CD4-positive, alpha-beta T cell treated with Interleukin-15 for 1 hour (primary cell): Measurements from ENCODE around the gene ASCL5.

Source experiments
- DNase-seq: peaks from one replicate; pipeline ENCODE4 v3.0.0-alpha.2; 2020

The ASCL5 gene

GRCh38 chr1:201134405-201134804, 7.4 kb upstream of the ASCL5 start:
- no peak for DNase-seq

DNA sequence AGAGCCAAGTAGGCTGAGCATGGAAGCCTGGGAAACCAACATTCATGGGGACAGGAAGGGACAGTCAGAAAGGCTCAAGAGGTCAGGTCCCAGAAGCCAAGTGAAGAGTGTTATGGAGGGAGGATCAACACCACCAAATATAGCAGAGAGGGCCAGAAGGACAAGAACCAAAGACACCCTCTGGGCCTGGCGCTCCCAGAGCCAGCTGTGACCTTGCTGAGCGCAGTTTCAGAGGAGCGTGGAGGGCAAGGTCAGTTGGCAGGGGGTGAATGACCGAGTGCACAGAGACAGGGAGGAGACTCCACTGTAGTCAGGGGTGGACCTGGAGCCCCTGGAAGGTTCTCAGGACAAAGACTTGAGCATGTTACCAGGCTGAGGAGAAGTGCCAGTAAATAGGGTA, 4.4 kb upstream of the ASCL5 start:
- DNase-seq, result no peak

DNA sequence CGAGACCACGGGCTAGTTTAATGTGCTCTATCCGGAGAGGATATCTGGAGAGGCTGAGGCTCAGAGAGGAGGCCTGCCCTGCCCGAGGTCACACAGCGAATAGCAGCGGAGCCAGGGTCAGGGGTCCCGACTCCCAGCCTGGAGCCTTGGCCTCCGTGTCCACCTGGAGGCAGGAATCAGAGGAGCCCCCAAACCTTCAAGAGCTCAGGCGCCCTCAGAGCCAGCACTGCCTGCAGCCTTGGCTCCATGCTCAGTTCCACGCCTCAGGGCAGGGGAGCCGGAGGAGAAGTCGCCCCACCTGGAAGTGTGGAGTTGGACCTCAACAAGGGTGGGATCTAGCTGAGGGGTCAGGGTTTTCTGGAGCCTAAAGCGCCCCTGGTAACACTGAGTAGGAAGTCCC, 2.0 kb upstream of the ASCL5 start:
- DNase-seq, result no peak

GRCh38 chr1:201128476-201128875, 1.5 kb upstream of the ASCL5 start:
- no peak for DNase-seq

GRCh38 chr1:201127755-201128455, 921 bp upstream of the ASCL5 start:
- no peak for DNase-seq

- DNase-seq, result no peak
Measured at GRCh38 chr1:201126463-201126831, 537 bp downstream of the ASCL5 start.

DNA sequence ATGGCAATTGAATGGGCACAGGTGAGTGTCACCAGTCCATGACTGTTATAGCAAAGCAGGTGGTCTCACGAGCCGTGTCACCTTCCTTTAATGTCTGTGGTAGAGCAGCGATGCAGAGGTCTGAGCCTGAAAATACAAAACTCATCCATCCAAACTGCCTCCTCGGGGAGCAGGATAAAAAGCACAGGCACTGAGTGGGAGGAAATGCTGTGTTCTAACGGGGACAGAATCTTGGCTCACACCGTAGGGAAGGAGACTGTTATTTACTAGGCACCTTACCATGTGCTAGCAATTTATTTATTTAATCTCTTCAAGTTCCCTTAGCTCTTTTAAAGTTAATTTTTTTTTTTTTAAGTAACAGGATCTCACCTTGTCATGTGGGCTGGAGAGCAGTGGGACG, 1.2 kb downstream of the ASCL5 start:
- no peak for DNase-seq

DNA sequence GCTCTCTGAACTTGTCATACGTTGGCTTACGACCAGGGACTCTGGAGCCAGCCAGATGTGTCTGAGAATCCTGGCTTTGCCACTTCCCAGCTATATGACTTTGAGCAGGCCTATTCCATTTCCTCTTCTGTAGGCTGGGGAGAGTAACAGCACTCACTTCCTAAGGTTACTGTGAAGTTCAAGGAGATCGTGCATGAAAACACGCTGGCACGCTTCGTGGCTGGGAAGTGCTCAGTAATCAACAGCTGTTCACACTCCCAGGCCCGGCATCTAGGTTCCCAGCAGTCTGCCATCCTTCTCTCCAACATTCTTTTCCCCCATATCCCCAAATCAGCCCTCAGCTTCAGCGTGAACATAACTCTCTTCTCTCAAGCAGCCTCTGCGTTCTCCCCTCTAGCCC, 2.0 kb downstream of the ASCL5 start:
- no peak for DNase-seq

DNA sequence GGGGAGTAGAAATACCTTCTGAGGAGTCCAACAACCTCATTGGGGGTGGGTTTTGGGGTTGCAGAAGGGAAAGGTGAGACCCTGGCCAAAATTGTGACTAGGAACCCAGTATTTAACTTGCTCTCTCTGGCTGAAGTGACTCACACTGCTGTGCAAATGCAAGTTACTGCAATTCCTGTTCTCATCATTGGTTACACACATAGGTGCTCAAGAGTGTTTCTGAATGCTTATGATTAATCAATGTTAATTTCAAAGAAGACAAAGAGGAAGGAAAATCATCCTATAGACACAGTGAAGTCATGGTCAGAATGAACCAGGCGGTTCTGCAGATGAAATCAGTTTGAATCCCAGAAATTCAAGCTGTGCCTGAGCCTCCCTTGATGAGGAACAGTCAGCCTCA, 3.1 kb downstream of the ASCL5 start:
- no peak for DNase-seq

- DNase-seq, result no peak
Measured at GRCh38 chr1:201122321-201122957, 4.5 kb downstream of the ASCL5 start.

DNA sequence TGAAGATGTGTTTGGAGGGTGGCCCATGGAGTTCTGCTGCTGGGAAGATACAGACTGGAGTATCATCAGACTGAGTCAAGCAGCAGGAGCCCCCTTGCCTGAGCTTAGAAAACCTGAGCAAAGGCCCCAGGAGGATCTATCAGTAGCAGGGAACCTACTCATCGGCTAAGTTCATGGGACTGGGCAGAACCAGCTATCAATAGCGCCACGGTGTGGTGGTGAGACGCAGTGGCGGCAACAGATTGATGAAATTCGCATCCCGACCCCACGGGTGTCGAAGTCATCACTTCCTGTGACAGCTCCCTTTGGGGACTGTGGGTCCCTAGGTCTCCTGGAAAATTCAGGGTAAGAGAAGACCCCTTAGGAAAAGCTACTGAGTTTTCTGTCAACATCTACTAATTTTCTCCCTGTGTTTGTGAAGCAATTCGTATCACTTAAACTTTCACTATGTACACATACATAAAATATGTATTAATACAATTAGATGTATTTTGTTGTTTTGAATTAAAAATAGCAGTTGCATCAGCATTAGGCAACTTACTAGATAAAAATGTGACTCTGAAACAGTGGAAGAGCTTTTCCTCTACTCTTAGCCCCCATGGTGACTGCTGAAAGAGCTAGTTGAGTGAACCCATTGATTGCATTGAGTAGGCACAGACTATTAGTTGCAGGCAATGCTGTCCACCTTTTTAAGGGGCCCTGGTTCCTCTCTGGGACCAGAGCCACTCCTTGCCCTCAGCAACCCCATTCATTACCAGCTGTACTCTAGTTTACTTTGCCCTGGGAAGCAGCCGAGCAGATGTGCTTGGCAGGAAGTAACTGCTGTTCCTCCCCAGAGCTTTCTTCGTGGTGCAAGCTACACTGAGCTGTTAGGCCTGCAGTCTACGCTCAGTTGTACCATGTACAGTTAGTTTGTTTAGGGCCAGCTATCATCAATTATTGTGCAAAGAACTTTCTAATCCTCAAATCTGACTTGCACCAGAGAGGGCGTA, 7.5 kb downstream of the ASCL5 start:
- DNase-seq, result peak; percentile 27

DNA sequence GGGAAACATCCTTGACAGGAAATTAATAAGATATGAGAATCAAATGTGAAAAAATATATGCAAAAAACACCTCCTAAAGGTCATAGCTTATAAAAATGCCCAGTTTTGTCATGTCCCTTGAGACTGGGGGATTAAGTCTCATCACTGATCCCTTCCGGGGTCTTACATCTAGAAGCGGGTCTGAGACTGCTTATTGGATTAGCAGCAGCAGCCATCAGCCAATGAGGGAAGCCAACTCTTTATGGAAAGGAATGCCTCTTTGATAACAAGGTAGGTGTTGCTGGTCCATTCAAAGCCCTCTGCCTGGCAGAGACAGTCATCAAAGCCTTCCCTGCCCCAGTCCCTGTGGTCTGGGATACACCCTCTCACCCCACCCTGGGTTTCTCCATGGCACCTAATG, 10.9 kb downstream of the ASCL5 start:
- DNase-seq, result no peak

DNA sequence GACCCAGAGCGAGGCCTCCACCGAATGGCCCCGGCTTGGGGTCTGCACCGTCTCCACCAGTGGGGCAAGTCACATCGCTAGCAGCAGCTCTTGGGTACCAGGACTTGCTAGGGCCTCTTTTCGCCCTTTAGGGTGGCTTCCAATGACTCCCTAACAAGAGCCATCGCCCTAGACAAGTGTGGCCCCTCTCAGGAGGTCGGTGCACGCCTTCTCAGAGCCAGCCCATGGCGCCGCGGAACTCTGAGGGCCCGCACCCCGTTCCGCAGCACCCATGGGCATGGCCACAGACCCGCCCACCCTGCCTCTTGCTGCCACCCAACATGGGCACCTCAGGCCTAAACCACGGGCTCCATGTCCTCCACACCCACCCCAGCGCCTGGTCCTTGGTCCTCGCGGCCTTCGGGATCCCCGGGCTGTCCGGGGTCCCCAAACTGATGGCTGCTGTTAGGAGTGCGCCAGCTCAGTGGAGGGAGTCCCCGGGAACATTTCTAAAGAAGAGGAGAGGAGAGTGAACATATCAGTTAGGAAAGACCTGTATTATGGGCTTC, 11.5 kb downstream of the ASCL5 start:
- DNase-seq, result no peak

DNA sequence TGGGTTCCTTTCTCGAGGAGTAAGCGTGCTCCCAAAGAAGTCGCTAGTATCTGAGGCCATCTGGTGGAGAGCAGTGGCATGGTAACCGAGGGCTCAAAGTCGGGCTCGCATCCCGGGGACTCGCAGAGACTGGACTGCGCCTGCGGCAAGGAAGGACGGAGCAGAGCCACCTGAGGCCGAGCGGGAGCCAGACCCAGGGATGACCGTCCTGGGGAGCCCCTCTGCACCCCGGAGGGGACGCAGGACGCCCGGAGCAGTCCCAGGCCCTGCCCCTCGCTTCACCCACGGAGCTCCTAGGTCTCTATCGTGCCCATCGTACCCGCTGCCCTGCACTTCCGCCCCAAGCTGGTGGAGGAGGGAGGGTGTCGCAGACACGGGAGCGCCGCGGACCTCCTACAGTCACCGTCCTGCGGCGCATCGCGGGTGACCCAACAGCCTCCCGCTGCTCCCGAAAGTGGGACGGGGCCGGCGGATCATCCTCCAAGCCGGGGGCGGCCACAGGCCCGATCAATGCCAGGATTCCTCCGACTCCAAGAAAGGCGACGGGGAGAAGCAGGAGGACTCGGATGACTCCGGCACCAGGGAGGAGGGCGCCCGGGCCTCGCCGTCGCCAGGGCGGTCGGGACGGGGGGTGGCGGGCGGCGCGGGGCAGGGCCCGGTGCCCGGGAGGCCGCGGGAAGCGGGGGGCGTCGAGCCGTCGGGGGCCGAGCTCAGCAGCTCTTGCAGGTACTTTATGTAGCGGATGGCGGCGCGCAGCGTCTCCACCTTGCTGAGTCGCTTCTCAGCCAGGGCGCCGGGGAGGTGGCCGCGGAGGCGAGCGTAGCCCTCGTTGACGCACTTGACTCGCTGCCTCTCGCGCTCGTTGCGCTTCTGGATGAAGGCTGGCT, 12.5 kb downstream of the ASCL5 start:
- DNase-seq, result peak; percentile 68

- no peak for DNase-seq
Measured at GRCh38 chr1:201113451-201114244, 13.3 kb downstream of the ASCL5 start.

- DNase-seq, result no peak
Measured at GRCh38 chr1:201112926-201113325, 14.1 kb downstream of the ASCL5 start.

DNA sequence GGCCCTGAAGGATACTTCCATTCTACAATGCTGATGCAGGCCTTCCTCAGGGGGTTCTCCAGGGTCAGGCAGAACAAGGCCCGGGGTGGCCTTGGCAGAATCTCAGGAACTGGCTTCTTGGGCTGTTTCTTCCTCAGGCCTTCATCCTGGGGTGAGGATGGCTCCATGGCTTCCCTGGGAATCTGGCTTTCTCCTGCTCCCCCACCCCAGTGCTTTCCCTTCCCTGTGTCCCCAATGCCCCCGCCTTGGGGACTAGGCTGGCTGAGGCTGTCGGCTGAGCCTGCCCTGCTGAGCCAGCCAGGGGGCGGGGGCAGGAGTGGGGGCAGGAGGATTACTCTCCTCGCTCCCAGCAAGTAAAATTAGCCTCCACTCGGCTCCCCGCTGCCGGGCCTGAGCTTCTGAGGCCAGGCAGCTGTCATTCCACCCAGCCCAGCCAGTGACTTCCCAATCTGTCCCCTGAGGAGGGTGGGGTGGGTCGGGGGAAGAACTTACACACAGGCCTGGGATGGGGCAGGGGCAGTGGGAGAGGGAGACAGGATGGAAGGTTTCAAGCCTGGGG, 14.7 kb downstream of the ASCL5 start, which contains the start of gene CACNA1S:
Gene CACNA1S, minus strand, starts transcription at position 254 of the 559 bp plus-strand sequence. Its CDS starts 87 bp downstream, at position 167.
- DNase-seq, result no peak

DNA sequence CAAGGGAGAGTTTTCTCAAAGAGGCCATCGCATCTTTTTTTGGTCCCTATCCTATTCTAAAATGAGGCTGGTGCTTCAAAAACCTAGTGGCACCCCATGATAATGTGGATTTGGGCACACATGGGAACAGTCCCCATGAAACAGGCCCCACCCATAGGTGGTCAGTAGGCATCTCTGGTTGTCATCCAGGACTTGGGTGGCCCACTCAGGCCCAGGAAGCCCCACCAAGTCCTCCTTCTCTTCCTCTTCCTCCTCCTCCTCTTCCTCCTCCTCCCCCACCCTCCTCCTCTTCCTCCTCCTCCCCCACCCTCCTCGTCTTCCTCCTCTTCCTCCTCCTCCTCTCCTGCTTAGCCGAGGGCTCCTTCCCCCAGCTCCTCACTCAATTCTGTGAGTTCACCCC, 15.3 kb downstream of the ASCL5 start:
- no peak for DNase-seq

- no peak for DNase-seq
Measured at GRCh38 chr1:201111156-201111555, 15.8 kb downstream of the ASCL5 start.

- no peak for DNase-seq
Measured at GRCh38 chr1:201110616-201111015, 16.4 kb downstream of the ASCL5 start.

DNA sequence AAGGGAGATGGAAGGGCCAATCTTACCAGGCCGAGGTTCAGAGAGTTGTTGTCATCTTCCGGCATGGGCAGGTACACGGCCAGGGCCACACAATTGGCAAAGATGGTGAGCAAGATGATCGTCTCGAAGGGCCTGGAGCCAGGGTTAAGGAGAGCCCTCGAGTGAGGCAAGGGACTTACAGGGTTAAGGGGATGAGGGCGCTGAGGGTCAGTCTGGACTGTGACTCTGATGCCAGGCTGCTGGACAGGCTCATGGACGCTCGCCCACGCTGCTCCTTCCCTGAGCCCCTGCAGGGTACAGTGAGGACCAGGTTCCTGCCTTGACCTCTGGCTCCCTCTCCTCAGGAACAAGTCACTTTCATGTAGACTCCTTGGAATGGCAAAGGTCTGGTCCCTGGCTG, 16.8 kb downstream of the ASCL5 start:
- DNase-seq, result no peak
